ENCODE results near the gene ERCC6L2. TPM values are rescaled to one million over a fixed set of nuclear protein-coding genes. Genes with fewer than 3 reads are reported as not detected.

The ERCC6L2 gene
- total and polyA plus RNA-seq, 8 donors: 2.4 to 21.4 (median 15.6) TPM

DNA sequence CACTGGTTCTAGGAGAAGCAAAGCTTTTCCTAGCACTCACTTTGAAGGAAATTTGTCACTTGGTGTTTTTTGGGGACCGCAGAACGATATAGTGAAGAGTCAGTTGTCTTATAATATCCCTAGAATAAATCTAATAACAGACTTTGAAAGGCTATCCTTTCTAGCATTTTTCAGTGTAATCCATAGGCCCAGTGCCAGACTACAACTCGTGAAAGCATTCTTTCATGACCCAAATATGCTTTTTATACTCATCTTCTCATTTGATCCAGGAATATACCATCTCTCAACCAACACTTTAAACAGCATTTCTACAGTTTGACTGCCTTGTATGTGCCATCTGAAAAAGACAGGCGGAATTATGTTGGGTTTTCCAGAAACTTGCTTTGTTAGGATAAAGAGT lies 104.0 kb downstream of the ERCC6L2 start:
- FAIRE-seq (no peak), DNase-seq (no peak), ATAC-seq (no peak)
- 91 to 92% methylated on average over 4 of the region's 4 CpGs for WGBS, 2 donors
- H3K4me1 ChIP-seq: no peaks in the 10 kb centered on the region
- no peak overlapping the region for H3K4me3 ChIP-seq
- intact Hi-C loops (cut with DNase I): no loop called here
- no peaks in the 10 kb centered on the region for H3K9me3 ChIP-seq
- H3K27me3 ChIP-seq: no peaks in the 10 kb centered on the region
- TF ChIP-seq, protein P1, sequence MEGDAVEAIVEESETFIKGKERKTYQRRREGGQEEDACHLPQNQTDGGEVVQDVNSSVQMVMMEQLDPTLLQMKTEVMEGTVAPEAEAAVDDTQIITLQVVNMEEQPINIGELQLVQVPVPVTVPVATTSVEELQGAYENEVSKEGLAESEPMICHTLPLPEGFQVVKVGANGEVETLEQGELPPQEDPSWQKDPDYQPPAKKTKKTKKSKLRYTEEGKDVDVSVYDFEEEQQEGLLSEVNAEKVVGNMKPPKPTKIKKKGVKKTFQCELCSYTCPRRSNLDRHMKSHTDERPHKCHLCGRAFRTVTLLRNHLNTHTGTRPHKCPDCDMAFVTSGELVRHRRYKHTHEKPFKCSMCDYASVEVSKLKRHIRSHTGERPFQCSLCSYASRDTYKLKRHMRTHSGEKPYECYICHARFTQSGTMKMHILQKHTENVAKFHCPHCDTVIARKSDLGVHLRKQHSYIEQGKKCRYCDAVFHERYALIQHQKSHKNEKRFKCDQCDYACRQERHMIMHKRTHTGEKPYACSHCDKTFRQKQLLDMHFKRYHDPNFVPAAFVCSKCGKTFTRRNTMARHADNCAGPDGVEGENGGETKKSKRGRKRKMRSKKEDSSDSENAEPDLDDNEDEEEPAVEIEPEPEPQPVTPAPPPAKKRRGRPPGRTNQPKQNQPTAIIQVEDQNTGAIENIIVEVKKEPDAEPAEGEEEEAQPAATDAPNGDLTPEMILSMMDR (IDR thresholded peaks at IDR 0.05): no peak
- no peak overlapping the region for H3K27ac ChIP-seq
- peaks cover 0 to 4% (median 0%) of the 10 kb centered on the region in 3 donors for H3K36me3 ChIP-seq

DNA sequence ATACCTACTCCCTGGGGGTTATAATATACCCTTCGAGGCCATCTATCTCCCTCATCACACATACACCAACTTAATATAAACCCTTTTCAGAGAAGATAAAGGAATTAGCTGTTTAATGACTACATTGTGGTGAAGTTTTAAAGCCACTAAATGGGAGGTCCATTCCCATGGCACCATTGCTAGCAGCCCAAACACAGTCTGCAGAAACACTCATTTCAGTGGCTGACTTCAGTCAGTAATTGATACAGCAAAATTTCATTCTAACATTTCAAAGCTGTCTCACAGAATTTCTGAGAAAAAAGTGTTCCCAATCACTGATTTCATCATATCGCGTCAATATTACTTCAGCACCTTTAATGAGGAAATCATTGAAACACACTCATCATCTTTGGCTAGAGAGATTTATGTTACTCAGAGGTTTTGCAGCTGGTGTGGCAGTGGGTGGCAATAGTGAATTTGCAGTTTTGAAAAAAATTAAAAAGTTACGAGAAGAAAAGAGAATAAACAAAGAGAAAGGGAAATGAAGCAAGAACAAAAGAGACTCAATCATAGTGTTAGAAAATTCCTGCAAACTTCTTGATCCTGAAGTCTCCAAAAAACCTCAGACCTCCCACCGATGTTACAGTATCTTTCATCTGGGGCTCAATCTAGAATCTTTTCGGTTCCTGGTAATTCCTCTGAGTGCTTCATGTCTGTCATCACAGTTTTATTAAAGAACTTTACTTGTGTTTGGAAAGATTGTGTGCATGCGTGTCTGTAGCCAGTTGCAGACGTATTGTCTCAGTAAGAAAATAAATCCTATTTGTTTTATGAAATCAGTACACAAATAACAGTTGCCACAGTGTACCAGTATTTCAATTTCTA lies 105.0 kb downstream of the ERCC6L2 start:
- intact Hi-C loops (cut with DNase I): no loop called here
- no peak for ATAC-seq
- no peak overlapping the region for H3K27ac ChIP-seq

DNA sequence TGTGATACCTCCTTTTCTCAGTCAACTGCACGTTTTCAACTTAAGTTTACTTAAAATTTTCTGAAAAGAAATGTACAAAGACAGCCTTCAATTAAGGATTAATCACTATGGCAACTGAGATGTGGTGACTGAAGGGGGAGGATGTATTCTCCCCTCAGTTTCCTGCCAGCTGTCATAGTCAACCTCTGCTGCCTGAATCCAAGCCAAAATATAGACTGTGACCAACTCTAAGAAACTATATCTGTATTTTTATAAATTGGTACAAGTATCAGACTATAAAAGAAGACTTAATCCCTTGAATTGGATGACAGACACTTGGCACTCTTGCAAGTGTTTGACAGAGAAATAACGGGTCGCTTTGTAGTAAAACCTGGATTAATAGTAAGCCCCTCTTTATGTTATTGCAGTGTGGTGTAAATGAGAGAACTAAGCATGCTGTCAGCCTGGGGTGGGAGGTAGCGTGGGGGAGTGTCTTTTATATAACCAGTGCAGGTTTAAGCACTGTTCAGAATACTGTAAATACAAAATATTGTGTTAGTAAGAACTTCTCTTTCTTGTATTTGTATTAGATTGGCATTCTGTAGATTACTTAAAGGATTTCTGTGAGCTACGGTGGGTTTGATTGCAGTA lies 106.4 kb downstream of the ERCC6L2 start:
- DNase-seq (no peak), ATAC-seq (no peak), FAIRE-seq (no peak)
- H3K27me3 ChIP-seq: no peaks in the 10 kb centered on the region
- no peaks in the 10 kb centered on the region for H3K9me3 ChIP-seq
- TF ChIP-seq, protein P1 (IDR thresholded peaks at IDR 0.05): no peak
- no peak overlapping the region for H3K27ac ChIP-seq
- H3K4me1 ChIP-seq: no peaks in the 10 kb centered on the region
- intact Hi-C loops (cut with DNase I): no loop called here
- no peak overlapping the region for H3K4me3 ChIP-seq
- 66 to 69% methylated on average over 5 of the region's 5 CpGs for WGBS, 2 donors
- peaks cover 0 to 4% (median 0%) of the 10 kb centered on the region in 3 donors for H3K36me3 ChIP-seq

More for the DNA sequence above, 105.0 kb downstream of the ERCC6L2 start:
- DNase-seq (no peak), FAIRE-seq (no peak)
- TF ChIP-seq, protein P1 (IDR thresholded peaks at IDR 0.05): no peak
- Histone ChIP-seq H3K4me3 (no peak overlapping the region), H3K9me3 (no peaks in the 10 kb centered on the region), H3K4me1 (no peaks in the 10 kb centered on the region), H3K27me3 (no peaks in the 10 kb centered on the region), H3K36me3 (peaks cover 0 to 4% (median 0%) of the 10 kb centered on the region in 3 donors)
- WGBS, 2 donors: 92 to 94% methylated on average over 8 of the region's 8 CpGs

DNA sequence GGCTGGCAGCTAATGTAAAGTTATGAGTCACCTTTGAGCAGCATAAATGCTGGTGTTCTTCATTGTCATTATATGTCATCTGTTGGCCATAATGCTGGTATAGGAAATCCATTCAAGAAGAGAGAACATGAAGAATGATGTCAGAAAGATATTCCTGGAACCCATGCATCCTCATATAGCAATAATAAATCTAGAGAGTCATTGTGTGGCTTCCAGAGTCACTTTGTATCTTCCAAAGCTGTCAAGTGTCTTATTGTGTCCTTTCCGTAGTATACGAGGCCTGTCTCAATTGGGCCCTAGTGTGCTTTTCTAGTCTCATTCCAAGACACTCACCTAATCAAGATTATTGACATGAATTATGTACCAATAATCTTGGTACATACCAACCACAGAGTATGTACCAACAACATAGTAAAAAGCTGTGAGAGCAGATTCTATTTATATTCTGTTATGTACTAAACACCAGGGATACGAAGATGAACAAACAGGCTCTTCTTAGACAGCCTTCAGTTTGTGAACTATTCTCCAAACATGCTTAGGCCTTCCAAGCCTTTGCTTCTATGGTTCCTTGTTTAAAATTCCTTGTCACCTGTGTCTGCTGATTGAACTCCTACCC lies 110.1 kb downstream of the ERCC6L2 start:
- H3K36me3 ChIP-seq: no peaks in the 10 kb centered on the region
- ATAC-seq (no peak), DNase-seq (no peak), FAIRE-seq (no peak)
- no peaks in the 10 kb centered on the region for H3K9me3 ChIP-seq
- H3K27me3 ChIP-seq: no peaks in the 10 kb centered on the region
- WGBS, 2 donors: 95 to 96% methylated on average over 3 of the region's 3 CpGs
- H3K4me1 ChIP-seq: no peaks in the 10 kb centered on the region
- no peak overlapping the region for H3K27ac ChIP-seq
- intact Hi-C loops (cut with DNase I): no loop called here
- no peak overlapping the region for H3K4me3 ChIP-seq
- TF ChIP-seq, protein P1 (IDR thresholded peaks at IDR 0.05): no peak
